GM21717 (cell line): ENCODE data around the gene KCNMB4.
A peak's percentile ranks its signal among the peaks of the same experiment; 100 is the strongest.

ENCODE experiments used
- ATAC-seq: cut with Tn5 transposase; IDR thresholded peaks from one replicate; pipeline ENCODE4 v1.9.1; 2021; ENCODE audit warnings: mild to moderate bottlenecking, moderate library complexity; ENCODE audit not compliant: unreplicated experiment

KCNMB4 gene, protein sequence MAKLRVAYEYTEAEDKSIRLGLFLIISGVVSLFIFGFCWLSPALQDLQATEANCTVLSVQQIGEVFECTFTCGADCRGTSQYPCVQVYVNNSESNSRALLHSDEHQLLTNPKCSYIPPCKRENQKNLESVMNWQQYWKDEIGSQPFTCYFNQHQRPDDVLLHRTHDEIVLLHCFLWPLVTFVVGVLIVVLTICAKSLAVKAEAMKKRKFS

DNA sequence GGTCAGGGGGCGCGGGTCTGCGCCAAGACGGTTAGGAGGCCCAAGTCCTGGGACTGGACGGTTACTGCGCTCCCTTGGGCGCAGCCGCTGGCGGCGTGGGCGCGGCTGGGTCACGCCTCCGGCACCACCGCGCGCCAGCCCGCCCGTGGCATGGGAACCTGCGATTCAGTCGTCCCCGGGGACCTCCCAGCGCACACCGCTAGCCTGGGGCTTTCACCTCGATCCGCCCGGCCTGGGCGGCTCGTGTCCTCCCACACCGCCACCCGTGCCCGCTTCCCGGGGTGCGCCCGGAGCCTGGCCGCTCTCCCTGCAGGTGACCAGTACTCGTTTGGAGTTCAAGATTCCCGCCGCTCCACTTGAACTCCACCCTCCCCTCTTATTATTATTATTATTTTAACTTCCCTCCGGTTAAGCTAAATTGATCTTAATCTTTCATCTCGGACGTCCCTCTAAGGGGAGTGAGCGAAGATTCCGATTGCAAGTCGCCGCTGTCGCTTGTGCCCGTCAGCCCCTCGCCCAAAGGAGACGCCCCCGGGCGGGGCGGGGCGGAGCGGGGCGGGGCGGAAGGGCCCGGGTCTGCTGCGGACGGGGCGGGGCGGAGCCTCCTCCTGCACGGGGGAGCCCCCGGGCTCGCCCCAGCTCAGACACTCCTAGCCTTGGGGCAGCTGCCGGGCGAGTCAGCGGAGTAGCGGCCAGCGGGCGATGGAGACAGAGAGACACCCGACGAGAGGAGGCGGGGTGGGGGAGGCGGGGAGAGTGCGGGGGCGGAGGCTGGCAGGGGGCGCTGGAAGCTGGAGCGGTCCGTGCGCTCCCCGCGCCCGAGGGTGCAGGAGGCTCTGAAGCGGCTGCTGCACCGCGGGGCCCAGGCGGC is at the start of gene KCNMB4:
Gene KCNMB4, plus strand, starts transcription at position 643 of the 871 bp plus-strand sequence. CDS start 445 bp downstream, outside the sequence.
- ATAC-seq = peak; percentile 88

DNA sequence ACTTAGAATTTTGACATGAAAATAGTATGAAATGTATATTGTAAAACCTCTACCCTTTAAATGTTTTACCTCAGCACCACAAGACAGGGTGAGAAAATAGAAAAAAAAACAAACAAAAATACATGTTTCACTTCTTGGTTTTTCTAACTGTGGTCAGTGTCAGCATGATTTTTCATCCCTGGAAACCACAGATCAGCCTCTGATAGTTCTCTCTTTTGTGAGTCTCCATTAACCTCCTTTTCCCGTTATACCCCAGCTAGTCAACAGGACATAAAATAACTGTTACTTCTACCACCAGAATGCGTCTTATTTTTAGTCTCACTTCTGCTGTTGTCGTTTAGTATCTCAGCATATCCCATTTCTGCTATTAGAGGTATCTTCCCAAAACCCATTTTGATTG is 48.3 kb upstream of the KCNMB4 start:
- peak; percentile 91 for ATAC-seq

DNA sequence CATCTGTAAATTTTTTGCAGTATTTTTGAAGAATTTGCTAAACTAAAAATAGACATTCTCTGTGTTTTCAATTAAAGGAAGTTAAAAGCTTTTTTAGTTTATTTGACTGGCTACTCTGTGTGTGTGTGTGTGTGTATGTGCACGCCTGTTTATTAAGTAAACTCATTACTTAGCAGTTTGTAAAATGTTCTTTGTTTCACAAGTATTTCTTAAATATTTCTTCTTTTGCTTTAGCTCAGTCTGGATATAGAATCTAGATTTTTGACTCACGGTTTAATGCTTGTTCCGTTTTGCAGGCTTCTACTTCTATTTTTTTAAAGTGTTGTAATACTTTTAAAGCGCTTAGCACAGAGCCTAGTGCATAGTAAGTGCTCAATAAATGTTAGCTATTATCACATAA is 46.5 kb upstream of the KCNMB4 start:
- no peak for ATAC-seq

DNA sequence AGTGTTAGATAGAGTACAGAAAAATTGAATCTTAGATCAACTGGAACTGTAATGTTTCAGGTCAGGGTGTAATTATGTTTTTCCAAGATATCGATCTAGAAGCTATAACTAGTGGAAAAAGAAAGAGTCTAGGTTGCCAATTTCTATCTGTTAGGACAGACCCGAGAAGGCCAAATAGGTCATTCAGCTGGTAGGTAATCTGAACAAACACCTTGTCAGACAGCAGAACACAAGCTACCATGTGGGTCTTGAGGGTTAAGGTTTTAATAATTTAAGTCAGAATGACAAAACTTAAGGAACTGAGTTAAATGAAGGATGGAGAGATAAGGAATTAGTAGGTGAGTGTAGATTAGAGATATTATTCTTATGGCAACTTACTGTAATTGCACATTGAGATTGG is 44.9 kb upstream of the KCNMB4 start:
- ATAC-seq = no peak

GRCh38 chr12:70327541-70327940 is 38.5 kb upstream of the KCNMB4 start:
- ATAC-seq = no peak

GRCh38 chr12:70329728-70330127 is 36.4 kb upstream of the KCNMB4 start:
- ATAC-seq = no peak

DNA sequence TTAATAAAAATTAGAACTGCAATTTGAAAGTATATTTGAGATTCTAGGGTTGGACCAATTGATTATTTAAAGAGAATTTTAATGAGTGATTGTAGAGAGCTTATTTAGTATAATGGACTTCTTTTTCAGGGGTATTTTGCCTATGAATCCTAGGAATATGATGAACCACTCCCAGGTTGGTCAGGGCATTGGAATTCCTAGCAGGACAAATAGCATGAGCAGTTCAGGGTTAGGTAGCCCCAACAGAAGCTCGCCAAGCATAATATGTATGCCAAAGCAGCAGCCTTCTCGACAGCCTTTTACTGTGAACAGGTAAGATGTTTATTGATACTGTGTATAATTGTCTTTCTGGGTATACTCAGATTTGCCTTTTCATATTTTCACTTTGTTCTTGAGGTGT is 35.9 kb upstream of the KCNMB4 start:
- ATAC-seq = no peak

DNA sequence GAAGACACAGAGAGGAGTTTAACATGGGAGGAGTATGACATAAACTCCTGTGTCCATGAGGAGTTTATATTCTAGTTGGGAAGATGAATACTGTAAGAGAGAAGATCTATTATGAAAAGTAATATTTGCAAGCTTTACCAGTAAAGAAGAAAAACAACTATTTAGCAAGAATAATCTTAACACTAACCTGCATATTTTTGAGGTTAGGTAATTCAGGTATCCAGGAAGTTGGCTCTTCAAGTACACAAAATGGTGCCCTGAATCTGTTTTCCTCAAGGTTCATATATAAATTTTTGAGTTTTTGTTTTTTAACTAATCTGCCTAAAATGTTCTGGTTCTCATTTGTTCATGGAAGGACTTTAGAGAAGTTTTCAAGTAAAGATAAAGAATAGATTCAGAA is 33.9 kb upstream of the KCNMB4 start:
- no peak for ATAC-seq

DNA sequence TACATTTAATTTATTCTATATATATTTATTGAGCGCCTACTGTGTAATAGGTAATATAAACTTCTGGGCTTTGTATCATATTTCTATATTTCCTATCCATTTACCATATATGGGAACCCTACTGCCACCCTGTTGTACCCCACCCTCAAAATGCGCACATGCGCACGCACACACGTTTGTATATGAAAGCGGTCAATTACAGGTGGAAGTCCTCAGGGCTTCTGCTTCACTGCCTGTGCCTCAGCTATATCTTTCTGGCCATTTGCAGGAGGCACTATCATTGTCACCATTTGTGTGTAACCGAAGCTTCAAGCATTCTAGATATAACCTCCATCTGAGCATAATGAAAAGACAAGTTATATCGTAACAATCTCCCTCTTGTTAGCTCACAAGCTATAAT is 31.3 kb upstream of the KCNMB4 start:
- no peak for ATAC-seq

DNA sequence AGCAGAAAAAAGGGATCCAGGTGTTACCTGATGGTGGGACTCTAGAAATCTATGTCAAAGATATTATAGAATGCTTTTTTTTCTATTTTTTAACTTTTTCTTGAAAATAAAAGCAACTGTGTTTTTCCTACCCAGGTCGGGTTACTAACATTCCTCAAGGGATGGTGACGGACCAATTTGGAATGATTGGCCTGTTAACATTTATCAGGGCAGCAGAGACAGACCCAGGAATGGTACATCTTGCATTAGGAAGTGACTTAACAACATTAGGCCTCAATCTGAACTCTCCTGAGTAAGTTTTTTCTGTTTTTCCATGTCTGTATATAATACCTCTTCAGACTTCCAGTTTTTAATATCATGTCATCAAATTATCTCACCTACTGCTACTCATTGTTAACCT is 27.6 kb upstream of the KCNMB4 start:
- no peak for ATAC-seq

DNA sequence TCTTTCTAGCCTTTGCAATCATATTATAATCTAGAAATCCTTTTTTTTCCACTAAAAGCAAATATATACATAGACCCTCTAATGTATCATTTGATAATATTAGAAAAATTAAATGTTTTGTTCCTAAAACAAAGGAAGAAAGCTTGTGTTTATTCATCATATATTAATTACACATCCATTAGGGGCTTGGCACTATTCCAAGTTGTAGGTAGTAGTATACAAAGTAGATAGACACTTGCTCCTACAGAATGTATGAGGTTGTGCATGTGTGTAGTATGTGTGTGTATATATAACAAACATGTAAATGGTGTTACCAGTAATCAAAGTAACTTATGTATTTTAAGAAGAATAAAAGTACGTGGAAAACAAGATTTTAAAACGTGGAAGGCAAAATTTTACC is 15.0 kb upstream of the KCNMB4 start:
- no peak for ATAC-seq

DNA sequence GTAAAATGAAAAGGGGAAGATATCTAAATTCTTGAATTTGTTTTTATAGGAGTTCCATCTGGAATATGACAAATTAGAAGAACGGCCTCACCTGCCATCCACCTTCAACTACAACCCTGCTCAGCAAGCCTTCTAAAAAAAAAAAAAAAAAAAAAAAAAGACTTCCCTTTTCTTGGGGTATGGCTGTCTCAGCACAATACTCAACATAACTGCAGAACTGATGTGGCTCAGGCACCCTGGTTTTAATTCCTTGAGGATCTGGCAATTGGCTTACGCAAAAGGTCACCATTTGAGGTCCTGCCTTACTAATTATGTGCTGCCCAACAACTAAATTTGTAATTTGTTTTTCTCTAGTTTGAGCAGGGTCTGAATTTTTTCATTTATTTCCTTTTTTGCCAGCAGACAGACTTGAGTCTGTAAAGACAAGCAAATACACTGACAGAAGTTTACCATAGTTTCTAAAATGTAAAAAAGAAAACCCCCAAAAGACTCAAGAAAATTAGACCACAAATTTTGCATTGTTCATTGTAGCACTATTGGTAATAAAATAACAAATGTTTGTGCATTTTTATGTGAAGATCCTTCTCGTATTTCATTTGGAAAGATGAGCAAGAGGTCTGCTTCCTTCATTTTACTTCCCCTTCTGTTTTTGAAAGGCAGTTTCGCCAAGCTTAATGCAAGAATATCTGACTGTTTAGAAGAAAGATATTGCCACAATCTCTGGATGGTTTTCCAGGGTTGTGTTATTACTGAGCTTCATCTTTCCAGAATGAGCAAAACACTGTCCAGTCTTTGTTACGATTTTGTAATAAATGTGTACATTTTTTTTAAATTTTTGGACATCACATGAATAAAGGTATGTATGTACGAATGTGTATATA is 12.1 kb upstream of the KCNMB4 start:
- ATAC-seq = no peak

DNA sequence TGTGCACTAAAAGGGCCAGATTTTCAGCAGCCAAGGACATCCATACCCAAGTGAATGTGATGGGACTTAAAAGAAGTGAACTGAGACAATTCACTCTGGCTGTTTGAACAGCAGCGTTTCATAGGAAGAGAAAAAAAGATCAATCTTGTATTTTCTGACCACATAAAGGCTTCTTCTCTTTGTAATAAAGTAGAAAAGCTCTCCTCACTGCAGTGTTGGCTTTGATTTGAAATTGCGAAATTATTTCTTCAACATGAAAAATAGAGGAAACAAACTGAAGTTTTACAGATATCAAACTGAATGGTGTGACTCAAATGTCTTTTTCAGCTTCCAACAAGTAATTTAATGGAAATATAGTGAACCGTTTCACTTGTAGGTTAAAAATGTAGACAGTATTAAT is 11.3 kb upstream of the KCNMB4 start:
- no peak for ATAC-seq

GRCh38 chr12:70355972-70356371 is 10.1 kb upstream of the KCNMB4 start:
- no peak for ATAC-seq

DNA sequence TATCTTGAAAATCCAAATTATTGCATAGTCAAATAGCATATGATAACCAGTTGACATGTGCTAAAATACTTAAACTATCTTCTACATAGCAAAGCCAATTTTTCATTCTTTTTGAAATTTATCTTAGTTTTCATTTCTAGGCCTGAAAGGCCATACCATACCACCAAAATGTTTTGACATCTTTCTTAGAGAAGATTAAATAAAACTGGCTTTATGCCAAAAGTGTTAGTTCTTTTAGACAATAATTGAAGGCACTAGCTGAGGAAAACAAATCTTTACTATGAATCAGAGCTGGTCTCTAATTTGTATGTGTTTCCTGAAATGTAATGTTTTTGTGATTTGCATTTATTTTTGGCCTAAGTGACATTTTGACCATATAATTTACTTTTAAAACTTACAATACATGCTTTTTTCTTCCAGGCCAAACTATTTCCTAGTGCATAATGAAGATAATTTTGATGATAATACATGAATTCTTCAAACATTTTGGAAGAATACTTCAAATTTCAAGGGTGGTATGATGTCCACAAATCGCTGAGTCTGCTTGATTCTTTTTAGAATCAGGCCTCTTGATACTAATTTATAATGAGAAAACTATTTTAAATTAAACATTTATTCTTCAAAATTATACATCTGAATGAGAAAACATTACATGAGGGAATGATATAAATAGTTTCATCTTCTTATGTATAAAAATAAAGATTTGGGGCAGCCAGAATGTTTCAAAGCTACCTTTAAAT is 6.5 kb upstream of the KCNMB4 start:
- no peak for ATAC-seq

DNA sequence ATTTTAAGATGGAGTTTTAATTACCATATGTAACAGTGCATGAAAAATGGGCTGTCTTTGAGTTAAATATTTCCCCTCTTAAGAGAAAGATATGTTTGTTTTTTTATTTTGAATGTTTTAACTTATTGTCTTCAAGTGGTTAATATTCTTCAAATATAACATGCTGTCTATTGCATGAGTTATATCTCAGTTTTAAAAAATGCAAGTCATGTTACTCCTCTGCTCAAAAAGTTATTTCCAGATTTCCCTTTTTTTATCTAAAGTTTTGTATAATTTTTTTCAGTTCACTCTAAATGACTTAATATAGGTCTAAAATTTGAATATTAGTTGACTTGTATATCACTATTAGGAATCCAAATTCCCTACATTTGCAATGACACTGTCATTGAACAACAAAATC is 5.9 kb upstream of the KCNMB4 start:
- ATAC-seq = no peak

GRCh38 chr12:70364695-70365397 is 1.2 kb upstream of the KCNMB4 start:
- no peak for ATAC-seq

DNA sequence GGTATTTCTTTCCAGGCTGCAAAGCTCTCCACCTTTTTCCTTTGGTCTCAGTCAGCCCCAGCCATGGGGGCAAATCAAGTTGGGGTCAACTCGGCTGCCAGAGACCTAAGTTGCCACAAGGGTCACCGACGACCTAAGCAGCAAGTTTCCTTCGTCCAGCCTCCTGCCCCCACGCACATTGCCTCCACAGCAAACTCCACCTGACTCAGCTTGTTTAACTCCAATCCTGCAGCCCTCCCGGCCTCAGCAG is 767 bp upstream of the KCNMB4 start:
- ATAC-seq = no peak

- peak; percentile 45 for ATAC-seq
Measured at GRCh38 chr12:70366581-70367257, 629 bp downstream of the KCNMB4 start.
